Activated naive CD8-positive, alpha-beta T cell (primary cell): Measurements from ENCODE around the gene KNOP1.

Experiments used
- H3K27ac Mint-ChIP-seq: one replicate; pipeline ENCODE4 v1.8.0; 2021; ENCODE audit warnings: mixed read lengths
- H3K27me3 Mint-ChIP-seq: one replicate; pipeline ENCODE4 v1.8.0; 2021; ENCODE audit warnings: mixed read lengths
- H3K36me3 Mint-ChIP-seq: one replicate; pipeline ENCODE4 v1.8.0; 2021; ENCODE audit warnings: mixed read lengths
- H3K4me1 Mint-ChIP-seq: one replicate; pipeline ENCODE4 v1.8.0; 2021; ENCODE audit warnings: low read depth, mixed read lengths
- H3K4me3 Mint-ChIP-seq: one replicate; pipeline ENCODE4 v1.8.0; 2021; ENCODE audit warnings: mild to moderate bottlenecking, mixed read lengths
- H3K9me3 Mint-ChIP-seq: one replicate; pipeline ENCODE4 v1.8.0; 2021; ENCODE audit warnings: low read depth, mixed read lengths

KNOP1 gene

GRCh38 chr16:19705146-19705501, 12.9 kb downstream of the KNOP1 start:
- H3K4me1 Mint-ChIP-seq, result peaks cover 2% of the 10 kb centered on the region
- no peaks in the 10 kb centered on the region for H3K27me3 Mint-ChIP-seq
- peaks cover 19% of the 10 kb centered on the region for H3K36me3 Mint-ChIP-seq
- H3K9me3 Mint-ChIP-seq, result no peaks in the 10 kb centered on the region
- no peak overlapping the region for H3K27ac Mint-ChIP-seq
- no peak overlapping the region for H3K4me3 Mint-ChIP-seq

- H3K9me3 Mint-ChIP-seq, result no peaks in the 10 kb centered on the region
- no peak overlapping the region for H3K27ac Mint-ChIP-seq
- no peak overlapping the region for H3K4me3 Mint-ChIP-seq
- peaks cover 20% of the 10 kb centered on the region for H3K36me3 Mint-ChIP-seq
- H3K4me1 Mint-ChIP-seq, result peaks cover 2% of the 10 kb centered on the region
- H3K27me3 Mint-ChIP-seq, result no peaks in the 10 kb centered on the region
These were observed 13.5 kb downstream of the KNOP1 start for GRCh38 chr16:19704321-19705145.

GRCh38 chr16:19703172-19703889, 14.7 kb downstream of the KNOP1 start:
- H3K27ac Mint-ChIP-seq, result no peak overlapping the region
- peaks cover 22% of the 10 kb centered on the region for H3K36me3 Mint-ChIP-seq
- no peaks in the 10 kb centered on the region for H3K9me3 Mint-ChIP-seq
- H3K27me3 Mint-ChIP-seq, result no peaks in the 10 kb centered on the region
- peaks cover 8% of the 10 kb centered on the region for H3K4me1 Mint-ChIP-seq
- no peak overlapping the region for H3K4me3 Mint-ChIP-seq

- no peaks in the 10 kb centered on the region for H3K27me3 Mint-ChIP-seq
- H3K36me3 Mint-ChIP-seq, result peaks cover 24% of the 10 kb centered on the region
- H3K27ac Mint-ChIP-seq, result no peak overlapping the region
- no peaks in the 10 kb centered on the region for H3K9me3 Mint-ChIP-seq
- H3K4me3 Mint-ChIP-seq, result no peak overlapping the region
- H3K4me1 Mint-ChIP-seq, result peaks cover 30% of the 10 kb centered on the region
These were observed 16.9 kb downstream of the KNOP1 start for GRCh38 chr16:19701091-19701490.

GRCh38 chr16:19700319-19700781, 17.7 kb downstream of the KNOP1 start:
- peaks cover 36% of the 10 kb centered on the region for H3K4me1 Mint-ChIP-seq
- H3K36me3 Mint-ChIP-seq, result peaks cover 23% of the 10 kb centered on the region
- peak overlapping the region; percentile 22 for H3K27ac Mint-ChIP-seq

GRCh38 chr16:19699472-19699871, 18.6 kb downstream of the KNOP1 start:
- Mint-ChIP-seq H3K27me3 (no peaks in the 10 kb centered on the region), H3K4me3 (no peak overlapping the region), H3K4me1 (peaks cover 40% of the 10 kb centered on the region), H3K27ac (no peak overlapping the region), H3K9me3 (no peaks in the 10 kb centered on the region), H3K36me3 (peaks cover 18% of the 10 kb centered on the region)

More at GRCh38 chr16:19700319-19700781, 17.7 kb downstream of the KNOP1 start:
- Mint-ChIP-seq H3K27me3 (no peaks in the 10 kb centered on the region), H3K4me3 (no peak overlapping the region), H3K9me3 (no peaks in the 10 kb centered on the region)

GRCh38 chr16:19698480-19699465, 19.3 kb downstream of the KNOP1 start:
- Mint-ChIP-seq H3K4me3 (no peak overlapping the region), H3K9me3 (no peaks in the 10 kb centered on the region), H3K27me3 (no peaks in the 10 kb centered on the region), H3K36me3 (peaks cover 18% of the 10 kb centered on the region), H3K27ac (peak overlapping the region; percentile 55), H3K4me1 (peaks cover 45% of the 10 kb centered on the region)

- no peaks in the 10 kb centered on the region for H3K27me3 Mint-ChIP-seq
- H3K27ac Mint-ChIP-seq, result peak overlapping the region; percentile 55
- H3K9me3 Mint-ChIP-seq, result no peaks in the 10 kb centered on the region
- peaks cover 19% of the 10 kb centered on the region for H3K36me3 Mint-ChIP-seq
- peaks cover 45% of the 10 kb centered on the region for H3K4me1 Mint-ChIP-seq
- H3K4me3 Mint-ChIP-seq, result no peak overlapping the region
These were observed 20.2 kb downstream of the KNOP1 start for GRCh38 chr16:19697756-19698318.

GRCh38 chr16:19696961-19697360, 21.1 kb downstream of the KNOP1 start:
- Mint-ChIP-seq H3K4me3 (peak overlapping the region; percentile 54), H3K27me3 (no peaks in the 10 kb centered on the region), H3K9me3 (no peaks in the 10 kb centered on the region), H3K27ac (peak overlapping the region; percentile 85), H3K4me1 (peaks cover 45% of the 10 kb centered on the region), H3K36me3 (peaks cover 17% of the 10 kb centered on the region)

- Mint-ChIP-seq H3K4me1 (peaks cover 45% of the 10 kb centered on the region), H3K9me3 (no peaks in the 10 kb centered on the region), H3K27me3 (no peaks in the 10 kb centered on the region), H3K36me3 (peaks cover 17% of the 10 kb centered on the region), H3K27ac (peak overlapping the region; percentile 85), H3K4me3 (peak overlapping the region; percentile 54)
These were observed 21.7 kb downstream of the KNOP1 start for GRCh38 chr16:19696328-19696727.

GRCh38 chr16:19694989-19695388, 23.0 kb downstream of the KNOP1 start:
- Mint-ChIP-seq H3K4me3 (no peak overlapping the region), H3K27me3 (no peaks in the 10 kb centered on the region), H3K27ac (no peak overlapping the region), H3K9me3 (no peaks in the 10 kb centered on the region), H3K36me3 (peaks cover 13% of the 10 kb centered on the region), H3K4me1 (peaks cover 47% of the 10 kb centered on the region)

- Mint-ChIP-seq H3K9me3 (no peaks in the 10 kb centered on the region), H3K4me3 (no peak overlapping the region), H3K36me3 (peaks cover 8% of the 10 kb centered on the region), H3K27ac (no peak overlapping the region), H3K4me1 (peaks cover 33% of the 10 kb centered on the region), H3K27me3 (no peaks in the 10 kb centered on the region)
These were observed 26.8 kb downstream of the KNOP1 start for GRCh38 chr16:19691161-19691711.

- no peaks in the 10 kb centered on the region for H3K27me3 Mint-ChIP-seq
- peaks cover 14% of the 10 kb centered on the region for H3K36me3 Mint-ChIP-seq
- peak overlapping the region; percentile 22 for H3K27ac Mint-ChIP-seq
- H3K4me1 Mint-ChIP-seq, result peaks cover 24% of the 10 kb centered on the region
- no peak overlapping the region for H3K4me3 Mint-ChIP-seq
- no peaks in the 10 kb centered on the region for H3K9me3 Mint-ChIP-seq
These were observed 27.8 kb downstream of the KNOP1 start for GRCh38 chr16:19690196-19690595.

- Mint-ChIP-seq H3K4me1 (peaks cover 21% of the 10 kb centered on the region), H3K9me3 (peaks cover 3% of the 10 kb centered on the region), H3K27me3 (no peaks in the 10 kb centered on the region), H3K4me3 (no peak overlapping the region), H3K36me3 (peaks cover 19% of the 10 kb centered on the region), H3K27ac (no peak overlapping the region)
These were observed 28.7 kb downstream of the KNOP1 start for GRCh38 chr16:19689342-19689741.
